ENCODE measurements around the gene RBMS3. TPM values are rescaled to one million over a fixed set of nuclear protein-coding genes. Genes with fewer than 3 reads are reported as not detected.

The RBMS3 gene
- total RNA-seq, 1 experiment from 2014 or later = 5.9 TPM

DNA sequence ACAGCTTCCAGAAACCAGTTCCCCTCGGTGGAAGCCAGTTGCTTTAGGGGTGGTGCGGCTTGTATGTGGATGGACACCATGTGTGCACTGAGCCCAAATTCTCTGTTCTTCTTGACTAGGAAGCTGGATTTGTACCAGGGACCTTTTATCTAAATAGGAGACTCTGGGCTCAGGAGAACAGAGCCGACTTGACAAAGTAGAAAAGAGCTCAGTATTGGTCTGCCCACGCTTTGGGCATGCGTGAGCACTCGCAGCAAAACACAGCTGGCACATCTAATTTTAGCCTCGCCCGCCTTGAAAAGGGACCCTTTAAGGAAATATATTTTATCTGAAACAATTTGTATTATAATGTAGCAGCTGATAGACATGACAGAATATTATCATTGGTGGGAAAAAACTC, 1.1 kb upstream of the RBMS3 start:
- intact Hi-C loops (cut with micrococcal nuclease; ENCODE audit: unreplicated experiment) = loop anchor here (2.0 to 10.0 kb wide), 6 partner anchors 57 to 755 kb away; no protein-coding TSS in a partner anchor
- H3K4me3 ChIP-seq (ENCODE audit: low read depth, low read length, poor library complexity, severe bottlenecking) = no peak overlapping the region
- H3K4me1 ChIP-seq (ENCODE audit: insufficient read depth, low read length, poor library complexity, severe bottlenecking) = peaks cover 19% of the 10 kb centered on the region
- no peak overlapping the region for H3K27ac ChIP-seq (ENCODE audit: low read depth, low read length, poor library complexity, severe bottlenecking)
- CTCF ChIA-PET = no interaction called here
- no peaks in the 10 kb centered on the region for H3K27me3 ChIP-seq (replicated peaks; ENCODE audit: insufficient read depth, low read depth, low read length, poor library complexity)
- DNase-seq (ENCODE audit: low spot score) = no peak
- no TSS peak for BruUV-seq (replicated peaks)
- H3K9me3 ChIP-seq (ENCODE audit: low read depth, low read length, poor library complexity, severe bottlenecking) = no peaks in the 10 kb centered on the region
- TF ChIP-seq EZH2 (IDR thresholded peaks at IDR 0.05; ENCODE audit: borderline replicate concordance, low read depth, low read length, poor library complexity, severe bottlenecking) = no peak
- TF ChIP-seq, protein P1, sequence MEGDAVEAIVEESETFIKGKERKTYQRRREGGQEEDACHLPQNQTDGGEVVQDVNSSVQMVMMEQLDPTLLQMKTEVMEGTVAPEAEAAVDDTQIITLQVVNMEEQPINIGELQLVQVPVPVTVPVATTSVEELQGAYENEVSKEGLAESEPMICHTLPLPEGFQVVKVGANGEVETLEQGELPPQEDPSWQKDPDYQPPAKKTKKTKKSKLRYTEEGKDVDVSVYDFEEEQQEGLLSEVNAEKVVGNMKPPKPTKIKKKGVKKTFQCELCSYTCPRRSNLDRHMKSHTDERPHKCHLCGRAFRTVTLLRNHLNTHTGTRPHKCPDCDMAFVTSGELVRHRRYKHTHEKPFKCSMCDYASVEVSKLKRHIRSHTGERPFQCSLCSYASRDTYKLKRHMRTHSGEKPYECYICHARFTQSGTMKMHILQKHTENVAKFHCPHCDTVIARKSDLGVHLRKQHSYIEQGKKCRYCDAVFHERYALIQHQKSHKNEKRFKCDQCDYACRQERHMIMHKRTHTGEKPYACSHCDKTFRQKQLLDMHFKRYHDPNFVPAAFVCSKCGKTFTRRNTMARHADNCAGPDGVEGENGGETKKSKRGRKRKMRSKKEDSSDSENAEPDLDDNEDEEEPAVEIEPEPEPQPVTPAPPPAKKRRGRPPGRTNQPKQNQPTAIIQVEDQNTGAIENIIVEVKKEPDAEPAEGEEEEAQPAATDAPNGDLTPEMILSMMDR (conservative IDR thresholded peaks at IDR 0.05; ENCODE audit: low read depth, low read length) = no peak
- POLR2A ChIA-PET (ENCODE audit: low non-redundant PET) = no interaction called here
- H3K36me3 ChIP-seq (ENCODE audit: insufficient read depth, low read length, poor library complexity, severe bottlenecking) = no peaks in the 10 kb centered on the region

DNA sequence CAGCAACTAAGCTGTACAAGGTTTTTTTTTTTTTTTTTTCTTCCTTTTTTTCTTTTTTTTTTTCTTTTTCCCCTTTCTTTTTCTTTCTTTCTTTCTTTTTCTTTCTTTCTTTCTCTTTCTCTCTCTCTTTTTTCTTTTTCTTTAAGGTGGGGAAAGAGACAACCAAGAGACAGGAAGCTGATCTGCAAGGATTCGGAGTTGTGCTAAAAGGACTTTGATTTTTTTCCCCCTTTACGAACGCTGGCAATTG, 148 bp downstream of the RBMS3 start:
- TF ChIP-seq, protein P1 (conservative IDR thresholded peaks at IDR 0.05; ENCODE audit: low read depth, low read length) = no peak
- no peak for TF ChIP-seq EZH2 (IDR thresholded peaks at IDR 0.05; ENCODE audit: borderline replicate concordance, low read depth, low read length, poor library complexity, severe bottlenecking)
- no TSS peak for BruUV-seq (replicated peaks)
- no peaks in the 10 kb centered on the region for H3K36me3 ChIP-seq (ENCODE audit: insufficient read depth, low read length, poor library complexity, severe bottlenecking)
- no peaks in the 10 kb centered on the region for H3K9me3 ChIP-seq (ENCODE audit: low read depth, low read length, poor library complexity, severe bottlenecking)
- no peaks in the 10 kb centered on the region for H3K27me3 ChIP-seq (replicated peaks; ENCODE audit: insufficient read depth, low read depth, low read length, poor library complexity)
- peak; percentile 65 for DNase-seq (ENCODE audit: low spot score)
- H3K4me1 ChIP-seq (ENCODE audit: insufficient read depth, low read length, poor library complexity, severe bottlenecking) = peaks cover 20% of the 10 kb centered on the region
- intact Hi-C loops (cut with micrococcal nuclease; ENCODE audit: unreplicated experiment) = loop anchor here (2.0 to 10.0 kb wide), 6 partner anchors 56 to 754 kb away; no protein-coding TSS in a partner anchor
- POLR2A ChIA-PET (ENCODE audit: low non-redundant PET) = interaction anchor here (1.0 kb wide), 1 partner anchor 41 kb away, joined by 7 read pairs; no protein-coding TSS in a partner anchor
- H3K4me3 ChIP-seq (ENCODE audit: low read depth, low read length, poor library complexity, severe bottlenecking) = peak overlapping the region; percentile 59
- H3K27ac ChIP-seq (ENCODE audit: low read depth, low read length, poor library complexity, severe bottlenecking) = peak overlapping the region; percentile 53
- CTCF ChIA-PET = interaction anchor here (0.6 to 1.2 kb wide), 3 partner anchors 54 to 478 kb away, joined by 4 to 7 read pairs (median 4); no protein-coding TSS in a partner anchor

DNA sequence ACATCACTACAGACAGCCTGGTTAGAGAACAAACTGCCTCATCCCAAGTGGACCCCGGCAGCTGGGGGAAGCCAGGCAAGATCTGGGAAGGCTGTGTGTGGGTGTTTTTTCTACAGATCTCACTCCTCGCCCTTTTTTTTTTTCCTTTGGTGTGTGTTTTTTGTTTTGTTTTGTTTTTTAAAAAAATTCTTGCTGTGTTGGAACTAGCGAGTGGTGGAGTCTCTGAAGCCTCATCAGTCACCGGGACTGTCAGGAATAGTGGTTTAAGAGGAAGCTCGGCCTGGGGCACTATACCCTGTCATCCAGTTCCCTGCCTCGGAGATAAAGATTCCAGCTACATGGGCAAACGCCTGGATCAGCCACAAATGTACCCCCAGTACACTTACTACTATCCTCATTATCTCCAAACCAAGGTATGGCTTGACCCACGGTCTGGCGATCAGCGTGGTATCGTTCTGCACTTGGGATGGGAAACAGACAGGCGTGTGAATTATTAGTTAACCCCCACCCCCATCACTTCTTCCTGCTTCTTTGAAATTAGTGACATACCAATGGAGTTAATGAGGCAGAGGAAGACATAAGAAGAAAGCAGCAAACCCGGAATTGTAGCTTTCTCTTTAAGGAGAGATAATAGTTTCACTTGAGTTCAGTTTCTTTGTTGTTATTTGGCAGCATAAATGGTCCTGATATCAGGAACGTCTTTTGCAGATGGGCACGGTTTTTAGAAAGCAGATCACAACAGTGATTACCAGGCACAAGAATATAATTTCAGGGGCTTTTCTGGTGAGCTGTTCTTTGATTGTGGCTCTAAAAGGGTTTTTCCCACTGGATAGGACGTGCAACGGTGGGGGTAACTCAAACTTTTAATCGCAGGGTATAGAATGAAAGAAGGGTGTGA, 722 bp downstream of the RBMS3 start:
- H3K4me1 ChIP-seq (ENCODE audit: insufficient read depth, low read length, poor library complexity, severe bottlenecking) = peaks cover 25% of the 10 kb centered on the region
- peak overlapping the region; percentile 59 for H3K4me3 ChIP-seq (ENCODE audit: low read depth, low read length, poor library complexity, severe bottlenecking)
- BruUV-seq (replicated peaks) = TSS peak; percentile 52
- CTCF ChIA-PET = interaction anchor here (0.6 to 1.2 kb wide), 3 partner anchors 53 to 478 kb away, joined by 4 to 7 read pairs (median 4); no protein-coding TSS in a partner anchor
- DNase-seq (ENCODE audit: low spot score) = peak; percentile 43
- H3K27me3 ChIP-seq (replicated peaks; ENCODE audit: insufficient read depth, low read depth, low read length, poor library complexity) = no peaks in the 10 kb centered on the region
- POLR2A ChIA-PET (ENCODE audit: low non-redundant PET) = interaction anchor here (0.7 to 1.0 kb wide), 2 partner anchors 11 to 40 kb away, joined by 4 to 7 read pairs; no protein-coding TSS in a partner anchor
- H3K9me3 ChIP-seq (ENCODE audit: low read depth, low read length, poor library complexity, severe bottlenecking) = no peaks in the 10 kb centered on the region
- intact Hi-C loops (cut with micrococcal nuclease; ENCODE audit: unreplicated experiment) = loop anchor here (2.0 to 10.0 kb wide), 6 partner anchors 56 to 753 kb away; no protein-coding TSS in a partner anchor
- H3K36me3 ChIP-seq (ENCODE audit: insufficient read depth, low read length, poor library complexity, severe bottlenecking) = no peaks in the 10 kb centered on the region
- H3K27ac ChIP-seq (ENCODE audit: low read depth, low read length, poor library complexity, severe bottlenecking) = peak overlapping the region; percentile 53
- TF ChIP-seq, protein P1 (conservative IDR thresholded peaks at IDR 0.05; ENCODE audit: low read depth, low read length) = no peak
- no peak for TF ChIP-seq EZH2 (IDR thresholded peaks at IDR 0.05; ENCODE audit: borderline replicate concordance, low read depth, low read length, poor library complexity, severe bottlenecking)

Data from A673 (cell line).